BLaER1 treated with 17β-estradiol and CSF1 and Interleukin-3, amounts not matched to agents 10 nM and 100 nM (cell line): ENCODE data around the gene CDPF1.
A peak's percentile ranks its signal among the peaks of the same experiment; 100 is the strongest.

ENCODE experiments used
- H3K27ac ChIP-seq, 11 experiments: shearing (Covaris generic); formaldehyde crosslinking; 2 replicates each; pipeline ENCODE4 v1.8.1; 2022
- H3K27me3 ChIP-seq, 11 experiments: shearing (Covaris generic); formaldehyde crosslinking; 2 replicates each; pipeline ENCODE4 v1.8.1; 2022
- H3K36me3 ChIP-seq, 11 experiments: shearing (Covaris generic); formaldehyde crosslinking; 2 replicates each; pipeline ENCODE4 v1.8.1; 2022
- H3K4me1 ChIP-seq, 10 experiments: shearing (Covaris generic); formaldehyde crosslinking; 2 replicates each; pipeline ENCODE4 v1.8.1; 2022
- H3K4me2 ChIP-seq, 11 experiments: shearing (Covaris generic); formaldehyde crosslinking; 2 replicates each; pipeline ENCODE4 v1.8.1; 2022
- H3K4me3 ChIP-seq, 10 experiments: shearing (Covaris generic); formaldehyde crosslinking; 2 replicates each; pipeline ENCODE4 v1.8.1; 2022
- H3K9ac ChIP-seq, 11 experiments: shearing (Covaris generic); formaldehyde crosslinking; 2 replicates each; pipeline ENCODE4 v1.8.1; 2022
- H3K9me3 ChIP-seq, 11 experiments: shearing (Covaris generic); formaldehyde crosslinking; replicated peaks in 1 of 11; 2 replicates each; pipeline ENCODE4 v1.8.1; 2022
- H4K20me1 ChIP-seq, 11 experiments: shearing (Covaris generic); formaldehyde crosslinking; 2 replicates each; pipeline ENCODE4 v1.8.1; 2022
- Cebpa-rat ChIP-seq, 11 experiments: shearing (Covaris generic); IDR thresholded peaks; 2 replicates each; pipeline ENCODE4 v1.8.1; 2022

The CDPF1 gene

DNA sequence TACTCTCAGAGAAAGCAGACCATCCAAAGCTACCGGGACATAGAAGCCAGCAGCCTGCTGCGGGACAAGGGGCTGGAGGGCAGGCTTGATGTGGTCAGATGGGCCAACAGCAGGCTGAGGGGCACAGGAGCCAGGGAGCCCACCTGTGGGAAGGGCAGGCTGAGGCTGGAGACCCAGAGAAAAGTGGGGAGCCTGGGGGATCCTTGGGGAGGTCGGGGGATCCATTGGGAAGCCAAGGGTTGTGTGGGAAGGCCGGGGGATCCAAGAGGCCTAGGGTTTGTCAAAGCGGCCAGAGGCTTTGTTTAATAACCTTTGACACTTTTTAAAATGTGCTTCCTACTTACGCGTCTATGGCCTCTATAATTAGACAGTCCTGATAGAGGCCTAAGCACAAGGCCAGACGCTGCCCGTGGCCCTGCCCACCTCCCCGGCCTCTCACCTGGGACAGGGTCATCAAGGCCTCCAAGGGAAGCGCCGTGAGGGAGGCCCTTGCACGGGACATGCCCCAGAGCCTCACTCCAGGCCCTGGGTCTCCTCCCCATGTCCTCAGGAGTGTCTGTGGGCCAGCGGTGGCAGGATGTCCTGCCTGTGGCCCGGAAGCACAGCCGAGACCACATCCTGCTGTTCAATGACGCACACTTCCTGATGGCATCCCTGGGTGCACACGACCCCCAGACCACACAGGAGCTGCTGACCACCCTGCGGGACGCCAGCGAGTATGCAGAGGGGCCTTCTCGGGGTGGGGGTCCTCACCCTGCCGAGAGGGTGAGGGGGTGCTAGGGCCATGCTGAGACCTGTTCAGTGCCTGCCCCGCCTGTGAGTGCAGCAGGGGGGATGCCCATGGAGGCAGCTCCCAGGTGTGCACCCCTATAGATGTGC, 38.0 kb upstream of the CDPF1 start:
- Histone ChIP-seq H4K20me1 (no peaks in the 10 kb centered on the region), H3K4me1 (peaks cover 62 to 74% (median 67%) of the 10 kb centered on the region in 10 experiments), H3K9ac (peak overlapping the region; percentile 59 to 85 (median 75)), H3K9me3 (peaks cover 0 to 8% (median 6%) of the 10 kb centered on the region in 11 experiments; a peak in 9 of 22 replicates), H3K27me3 (no peaks in the 10 kb centered on the region), H3K4me2 (peak overlapping the region; percentile 85 to 99 (median 96)), H3K27ac (peak overlapping the region; percentile 71 to 88 (median 84)), H3K36me3 (peaks cover 0 to 59% (median 18%) of the 10 kb centered on the region in 11 experiments; a peak in 13 of 22 replicates), H3K4me3 (peak overlapping the region in 9 of 10 experiments; percentile 34 to 67 (median 44); a peak in 17 of 20 replicates)
- TF ChIP-seq Cebpa-rat (IDR thresholded peaks at IDR 0.05): no peak

DNA sequence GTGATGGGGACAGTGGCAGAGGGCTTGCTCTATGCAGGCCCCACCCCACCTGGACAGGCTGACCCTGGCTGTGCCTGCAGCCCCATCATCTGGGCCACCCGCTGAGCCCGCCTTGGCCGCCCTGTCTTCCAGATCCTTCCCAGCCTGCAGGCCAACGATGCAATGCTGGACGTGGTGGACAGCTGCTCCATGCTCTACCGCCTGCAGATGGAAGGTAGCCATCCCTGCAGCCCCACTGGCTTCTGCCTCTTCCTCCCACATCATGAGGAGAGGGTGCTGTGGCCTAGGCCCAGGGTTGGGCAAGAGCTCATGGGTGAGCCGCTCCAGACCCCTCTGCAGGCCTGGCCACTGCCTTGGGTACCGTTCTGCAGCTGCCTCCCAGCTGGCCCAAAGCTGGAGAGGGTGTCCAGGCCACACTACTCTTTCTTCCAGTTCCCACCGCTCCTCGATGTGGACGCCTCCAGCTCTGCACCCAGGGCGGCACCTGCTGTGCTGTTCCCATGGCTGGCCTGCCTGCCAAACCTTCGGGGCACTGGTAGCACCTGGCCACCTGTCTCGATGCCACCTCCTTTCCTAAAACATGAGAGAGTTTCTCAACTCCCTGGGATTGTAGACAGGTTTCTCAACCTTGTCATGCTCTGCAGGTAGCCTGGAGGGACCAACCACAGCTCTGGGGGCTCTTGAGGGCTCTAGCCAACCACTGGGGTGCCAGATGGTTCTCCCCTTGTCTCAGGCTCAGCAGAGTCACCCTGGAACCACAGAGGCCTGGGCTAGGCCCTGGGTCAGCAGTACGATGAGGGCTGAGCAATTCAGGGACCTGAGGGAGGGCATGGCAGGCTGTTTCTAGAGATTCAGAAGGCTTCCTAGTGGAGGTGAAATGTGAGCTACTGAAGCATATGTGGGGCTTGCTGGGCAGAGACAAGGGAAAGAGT, 37.1 kb upstream of the CDPF1 start:
- peak overlapping the region; percentile 71 to 88 (median 84) for H3K27ac ChIP-seq
- no peaks in the 10 kb centered on the region for H3K27me3 ChIP-seq
- H3K9me3 ChIP-seq: peaks cover 0 to 8% (median 5%) of the 10 kb centered on the region in 11 experiments; a peak in 9 of 22 replicates
- H3K4me1 ChIP-seq: peaks cover 53 to 65% (median 58%) of the 10 kb centered on the region in 10 experiments
- no peak for TF ChIP-seq Cebpa-rat (IDR thresholded peaks at IDR 0.05)
- peak overlapping the region in 8 of 10 experiments; percentile 34 to 67 (median 49); a peak in 13 of 20 replicates for H3K4me3 ChIP-seq
- peak overlapping the region; percentile 85 to 99 (median 96) for H3K4me2 ChIP-seq
- no peaks in the 10 kb centered on the region; a peak in 1 of 22 replicates for H4K20me1 ChIP-seq
- H3K9ac ChIP-seq: peak overlapping the region; percentile 59 to 85 (median 75)
- H3K36me3 ChIP-seq: peaks cover 0 to 63% (median 18%) of the 10 kb centered on the region in 11 experiments; a peak in 13 of 22 replicates

DNA sequence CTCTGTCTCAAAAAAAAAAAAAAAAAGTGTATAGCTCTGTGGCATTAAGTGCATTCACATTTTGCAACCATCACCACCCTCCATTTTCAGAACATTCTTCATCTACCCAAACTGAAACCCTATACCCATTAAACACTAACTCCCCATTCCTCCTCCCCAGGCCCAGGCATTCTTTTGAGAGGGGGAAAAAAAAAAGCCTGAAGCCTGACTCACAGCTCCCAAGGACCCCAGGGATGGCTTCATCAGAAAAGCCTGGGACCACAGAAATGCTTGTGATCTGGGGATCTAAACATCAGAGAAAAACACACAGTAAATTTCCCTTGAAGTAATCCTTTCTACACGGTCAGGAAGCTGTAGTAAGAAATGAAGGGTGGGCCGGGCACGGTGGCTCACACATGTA, 35.9 kb upstream of the CDPF1 start:
- peaks cover 0 to 61% (median 16%) of the 10 kb centered on the region in 11 experiments; a peak in 12 of 22 replicates for H3K36me3 ChIP-seq

DNA sequence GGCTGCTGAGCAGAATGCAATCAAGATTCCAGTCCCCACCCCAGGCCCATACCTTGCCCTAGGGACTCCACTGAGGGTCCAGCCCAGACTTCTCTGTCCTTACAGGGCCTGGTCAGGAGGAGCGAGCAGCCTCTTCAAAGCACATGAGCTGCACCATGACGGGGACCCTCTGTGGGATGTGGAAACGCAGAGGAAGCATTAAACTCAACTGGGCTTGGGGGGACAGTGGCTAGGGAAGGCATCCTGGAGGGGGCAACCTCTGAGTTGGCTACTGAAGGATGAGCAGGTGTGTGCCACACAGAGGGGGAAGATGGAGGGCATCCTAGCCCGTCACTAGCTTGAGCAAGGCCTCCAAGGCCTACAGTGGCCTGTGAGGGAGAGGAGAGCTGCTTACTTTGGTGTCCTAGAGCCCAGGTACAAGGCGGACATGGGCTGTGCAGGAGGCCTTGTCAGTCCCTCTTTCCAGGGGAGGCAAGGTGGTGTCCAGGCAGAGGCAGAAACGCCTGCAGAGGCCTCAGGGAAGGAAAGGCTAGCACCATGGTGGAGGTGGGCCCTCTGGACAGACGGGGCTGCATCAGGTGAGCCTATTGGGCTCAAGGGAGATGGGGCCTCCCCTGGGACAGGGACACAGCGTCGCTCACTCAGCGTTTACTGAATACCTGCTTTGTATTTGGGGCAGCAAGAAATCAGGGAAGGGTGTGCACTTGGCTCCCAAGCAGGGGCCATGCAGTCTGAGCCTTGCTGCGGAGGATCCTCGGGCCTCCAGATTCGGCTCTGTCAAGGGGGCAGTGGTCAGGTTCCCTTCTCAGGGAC, 32.0 kb upstream of the CDPF1 start:
- Histone ChIP-seq H3K27me3 (no peaks in the 10 kb centered on the region), H3K4me3 (no peak overlapping the region), H3K27ac (no peak overlapping the region), H3K36me3 (peaks cover 3 to 94% (median 35%) of the 10 kb centered on the region in 11 experiments; a peak in 17 of 22 replicates), H3K4me1 (peaks cover 20 to 36% (median 29%) of the 10 kb centered on the region in 10 experiments), H4K20me1 (no peaks in the 10 kb centered on the region; a peak in 1 of 22 replicates), H3K9me3 (peaks cover 0 to 9% (median 0%) of the 10 kb centered on the region in 11 experiments; a peak in 1 of 22 replicates), H3K4me2 (peak overlapping the region in 6 of 11 experiments; percentile 29 to 60 (median 43); a peak in 6 of 22 replicates), H3K9ac (no peak overlapping the region)
- TF ChIP-seq Cebpa-rat (IDR thresholded peaks at IDR 0.05): no peak

More for the DNA sequence above, 35.9 kb upstream of the CDPF1 start:
- no peak for TF ChIP-seq Cebpa-rat (IDR thresholded peaks at IDR 0.05)
- no peaks in the 10 kb centered on the region for H3K27me3 ChIP-seq
- H3K9ac ChIP-seq: no peak overlapping the region
- no peaks in the 10 kb centered on the region; a peak in 1 of 22 replicates for H4K20me1 ChIP-seq
- peaks cover 53 to 68% (median 60%) of the 10 kb centered on the region in 10 experiments for H3K4me1 ChIP-seq
- no peaks in the 10 kb centered on the region for H3K9me3 ChIP-seq
- no peak overlapping the region for H3K4me3 ChIP-seq
- no peak overlapping the region for H3K27ac ChIP-seq
- H3K4me2 ChIP-seq: peak overlapping the region in 7 of 11 experiments; percentile 28 to 99 (median 96); a peak in 8 of 22 replicates

DNA sequence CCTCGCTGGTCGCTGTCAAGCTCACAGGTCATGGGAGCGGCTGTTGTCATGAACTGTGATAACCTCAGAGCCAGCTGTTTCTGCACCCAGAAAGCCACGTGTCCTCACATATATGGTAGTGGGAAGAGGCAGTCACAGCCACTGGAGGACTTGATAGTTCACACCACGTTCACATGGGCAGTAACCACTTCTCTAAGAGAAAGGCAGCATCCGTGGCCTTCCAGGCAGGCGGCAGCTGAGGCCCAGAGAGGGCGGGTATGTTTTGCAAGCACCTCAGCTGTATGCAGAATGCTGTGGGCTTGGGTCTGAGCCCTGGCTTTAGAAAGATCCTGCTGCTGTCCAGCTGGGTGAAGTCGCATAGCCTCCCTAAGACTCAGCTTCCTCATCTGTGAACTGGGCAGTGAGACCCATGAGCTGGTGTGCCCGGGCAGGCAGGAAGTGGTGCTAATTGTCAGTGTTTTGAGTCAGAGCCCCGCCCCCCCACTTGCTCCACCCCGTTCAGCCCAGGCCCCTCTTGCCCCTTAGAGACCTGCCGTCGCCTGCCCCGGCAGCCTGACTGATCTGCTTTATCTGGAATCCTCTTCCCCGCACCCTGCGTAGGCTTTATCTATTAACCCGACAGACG, 31.0 kb upstream of the CDPF1 start:
- Histone ChIP-seq H3K4me2 (peak overlapping the region in 10 of 11 experiments; percentile 6 to 60 (median 38); a peak in 16 of 22 replicates), H4K20me1 (no peaks in the 10 kb centered on the region; a peak in 1 of 22 replicates), H3K27ac (peak overlapping the region in 1 of 11 experiments; percentile 55; a peak in 2 of 22 replicates), H3K4me3 (no peak overlapping the region), H3K27me3 (no peaks in the 10 kb centered on the region), H3K9ac (peak overlapping the region in 2 of 11 experiments; percentile 7 to 51; a peak in 3 of 22 replicates), H3K4me1 (peaks cover 14 to 26% (median 20%) of the 10 kb centered on the region in 10 experiments), H3K9me3 (peaks cover 0 to 9% (median 0%) of the 10 kb centered on the region in 11 experiments; a peak in 1 of 22 replicates), H3K36me3 (peaks cover 3 to 93% (median 35%) of the 10 kb centered on the region in 11 experiments; a peak in 17 of 22 replicates)
- no peak for TF ChIP-seq Cebpa-rat (IDR thresholded peaks at IDR 0.05)

DNA sequence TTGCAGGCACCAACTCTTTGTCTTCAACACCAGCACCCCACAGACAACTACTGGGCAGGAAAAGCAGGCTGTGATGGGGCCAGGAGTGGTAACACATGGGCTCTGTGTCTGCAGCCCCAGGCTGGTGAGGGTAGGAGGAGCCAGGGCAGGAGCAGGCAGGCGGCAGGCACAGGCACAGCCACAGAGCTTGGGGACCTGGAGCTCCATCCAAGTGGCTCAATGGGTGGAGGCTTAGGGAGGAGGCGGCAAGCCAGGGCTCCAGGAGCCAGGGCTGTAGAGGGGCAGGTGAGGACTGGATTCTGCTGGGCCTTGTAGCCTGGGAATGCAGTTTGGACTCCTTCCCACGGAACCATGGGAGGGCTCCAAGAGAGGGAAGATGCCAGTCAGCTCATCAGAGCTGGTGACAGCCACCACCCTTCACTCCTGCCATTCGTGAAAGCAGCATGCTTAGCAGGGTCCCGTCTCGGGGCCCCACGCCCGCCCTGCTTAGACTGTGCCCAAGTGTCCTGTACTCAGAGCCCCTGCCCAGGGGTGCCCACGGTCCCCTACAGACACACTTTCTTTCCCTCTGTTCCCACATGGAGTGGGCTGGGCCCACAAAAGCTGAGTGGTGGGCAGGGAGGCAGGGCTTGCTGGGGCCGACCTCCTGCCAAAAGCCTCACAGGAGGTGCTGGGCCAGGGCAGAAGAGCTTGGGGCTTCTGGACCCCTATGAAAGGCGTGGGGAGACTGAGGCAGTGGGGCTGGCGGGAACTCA, 30.1 kb upstream of the CDPF1 start:
- TF ChIP-seq Cebpa-rat (IDR thresholded peaks at IDR 0.05): no peak
- Histone ChIP-seq H3K27ac (peak overlapping the region in 4 of 11 experiments; percentile 25 to 59 (median 44); a peak in 4 of 22 replicates), H3K36me3 (peaks cover 8 to 93% (median 34%) of the 10 kb centered on the region in 11 experiments; a peak in 19 of 22 replicates)

More for the DNA sequence above, 30.1 kb upstream of the CDPF1 start:
- no peak overlapping the region for H3K4me3 ChIP-seq
- peak overlapping the region in 2 of 11 experiments; percentile 7 to 51; a peak in 3 of 22 replicates for H3K9ac ChIP-seq
- peaks cover 14 to 26% (median 16%) of the 10 kb centered on the region in 10 experiments; a peak in 18 of 20 replicates for H3K4me1 ChIP-seq
- peak overlapping the region in 9 of 11 experiments; percentile 6 to 60 (median 40); a peak in 12 of 22 replicates for H3K4me2 ChIP-seq
- H4K20me1 ChIP-seq: no peaks in the 10 kb centered on the region; a peak in 1 of 22 replicates
- peaks cover 0 to 9% (median 0%) of the 10 kb centered on the region in 11 experiments; a peak in 2 of 22 replicates for H3K9me3 ChIP-seq
- H3K27me3 ChIP-seq: no peaks in the 10 kb centered on the region
